GM12891 (cell line): ENCODE measurements around the gene TENM3.

Source experiments
- DNase-seq: peaks from one replicate; pipeline ENCODE4 v3.0.0; 2011; ENCODE audit warnings: low spot score; ENCODE audit not compliant: insufficient read length
- FAIRE-seq: peaks from 2 replicates; lab custom pipeline; 2011; peaks lifted over from hg19 to GRCh38; lab: Jason Lieb, UNC
- PAX5 ChIP-seq: IDR thresholded peaks from 2 replicates; pipeline ENCODE4 v1.6.1; 2011; ENCODE audit warnings: low read length, moderate library complexity, mild to moderate bottlenecking; ENCODE audit not compliant: insufficient read depth, severe bottlenecking
- POLR2A ChIP-seq: IDR thresholded peaks from 2 replicates; pipeline ENCODE4 v1.6.1; 2011; ENCODE audit warnings: low read depth, low read length, control low read depth
- POLR2AphosphoS5 ChIP-seq: IDR thresholded peaks from 2 replicates; pipeline ENCODE4 v1.6.1; 2011; ENCODE audit warnings: low read depth, low read length, control low read depth
- POU2F2 ChIP-seq: IDR thresholded peaks from 2 replicates; pipeline ENCODE4 v1.6.1; 2011; ENCODE audit warnings: low read depth, mild to moderate bottlenecking, control low read depth, low read length, moderate library complexity
- SPI1 ChIP-seq: IDR thresholded peaks from 2 replicates; pipeline ENCODE4 v1.6.1; 2011; ENCODE audit warnings: low read depth, low read length, control low read depth
- TAF1 ChIP-seq: IDR thresholded peaks from 2 replicates; pipeline ENCODE4 v1.6.1; 2011; ENCODE audit warnings: low read depth, low read length, control low read depth

TENM3 gene

DNA sequence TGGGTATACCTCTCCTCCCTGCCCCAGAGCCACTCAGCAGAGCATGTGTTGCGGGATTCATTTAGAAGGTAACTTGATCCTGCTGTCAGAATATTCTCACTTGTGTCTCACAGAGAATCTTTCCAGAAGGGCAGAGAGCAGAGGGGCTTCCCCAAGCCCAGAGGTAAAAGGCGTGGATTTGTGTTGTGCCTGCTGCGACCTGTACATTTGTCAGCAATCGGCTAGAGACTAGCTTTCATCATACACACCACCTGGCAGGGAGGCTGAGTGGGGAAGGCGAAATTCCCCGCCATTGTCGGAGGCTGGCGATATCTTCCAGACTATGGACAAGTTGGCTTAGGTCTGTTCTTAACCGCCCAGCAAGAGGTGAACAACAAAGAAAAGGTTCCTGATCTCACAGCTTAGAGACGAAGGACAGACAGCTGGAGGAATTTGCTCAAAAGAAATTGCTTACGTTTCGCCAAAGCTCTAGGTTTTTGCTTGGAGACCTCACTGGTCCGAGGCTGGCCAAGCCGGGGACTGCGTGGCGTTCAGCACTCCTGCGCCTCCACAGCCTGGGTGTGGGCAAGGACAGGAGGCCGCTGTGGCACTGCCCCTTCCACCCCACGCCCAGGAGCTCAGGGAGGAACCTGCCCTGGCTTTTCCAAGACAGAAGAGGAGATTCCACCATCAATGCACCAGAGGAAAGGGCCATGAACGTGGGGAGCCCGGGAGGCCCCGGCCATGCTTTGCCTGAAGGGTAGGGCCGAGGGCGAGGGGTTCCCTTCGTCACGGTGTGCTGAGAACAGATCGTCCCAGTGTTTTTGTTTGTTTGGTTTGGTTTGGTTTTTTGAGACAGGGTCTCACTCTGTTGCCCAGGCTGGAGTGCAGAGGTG is 604.6 kb downstream of the TENM3 start:
- no peak for FAIRE-seq

DNA sequence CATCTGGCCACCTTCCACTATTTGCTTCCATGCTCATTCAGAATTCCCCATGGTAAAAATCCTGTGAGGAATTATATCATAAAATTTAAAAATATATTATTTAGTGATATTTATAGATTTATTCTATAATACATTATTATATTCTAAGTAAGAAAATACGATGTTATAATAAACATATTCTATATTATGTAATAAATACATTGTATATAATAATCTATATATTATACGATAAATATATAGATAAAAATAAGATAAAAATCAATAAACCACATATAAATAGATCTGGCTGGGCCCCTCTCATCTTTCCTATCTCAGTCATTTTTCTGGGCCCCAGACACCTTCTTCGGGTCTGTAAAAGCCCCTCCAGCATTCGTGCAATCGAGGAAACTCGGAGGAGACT is 605.5 kb downstream of the TENM3 start:
- TF ChIP-seq POLR2A: no peak
- no peak for TF ChIP-seq POU2F2
- no peak for TF ChIP-seq PAX5
- no peak for TF ChIP-seq POLR2AphosphoS5
- TF ChIP-seq TAF1: no peak
- no peak for TF ChIP-seq SPI1
- no peak for FAIRE-seq

More for the DNA sequence above, 604.6 kb downstream of the TENM3 start:
- TF ChIP-seq POU2F2: no peak
- TF ChIP-seq POLR2A: no peak
- no peak for TF ChIP-seq PAX5
- TF ChIP-seq SPI1: no peak
- TF ChIP-seq TAF1: no peak
- no peak for TF ChIP-seq POLR2AphosphoS5
- DNase-seq: no peak

More for the DNA sequence above, 605.5 kb downstream of the TENM3 start:
- DNase-seq: no peak
